CD4-positive, alpha-beta T cell treated with Interleukin-15 for 4 hours (primary cell): Measurements from ENCODE around the gene NT5C1B.

Source experiments
- DNase-seq: peaks from one replicate; pipeline ENCODE4 v3.0.0-alpha.2; 2020; ENCODE audit warnings: low spot score

Gene NT5C1B

DNA sequence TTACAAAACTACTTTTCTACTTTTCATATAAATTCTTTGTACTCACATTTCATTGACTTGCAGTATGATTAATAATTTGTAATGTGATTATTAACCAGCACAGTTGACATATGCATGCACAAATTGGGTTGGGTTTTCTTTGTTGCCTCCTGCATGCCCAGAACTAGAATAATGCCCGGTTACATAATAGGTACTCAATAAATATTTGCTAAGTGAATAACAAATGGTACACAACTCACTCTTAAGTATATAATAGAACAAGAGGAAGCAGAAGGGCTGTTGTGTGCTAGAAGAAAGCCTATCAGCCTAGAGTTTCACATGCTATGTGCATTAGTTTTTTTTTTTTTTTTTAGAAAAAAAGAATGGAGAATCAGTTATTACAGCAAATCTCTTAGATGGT, 38.2 kb downstream of the NT5C1B start:
- no peak for DNase-seq

DNA sequence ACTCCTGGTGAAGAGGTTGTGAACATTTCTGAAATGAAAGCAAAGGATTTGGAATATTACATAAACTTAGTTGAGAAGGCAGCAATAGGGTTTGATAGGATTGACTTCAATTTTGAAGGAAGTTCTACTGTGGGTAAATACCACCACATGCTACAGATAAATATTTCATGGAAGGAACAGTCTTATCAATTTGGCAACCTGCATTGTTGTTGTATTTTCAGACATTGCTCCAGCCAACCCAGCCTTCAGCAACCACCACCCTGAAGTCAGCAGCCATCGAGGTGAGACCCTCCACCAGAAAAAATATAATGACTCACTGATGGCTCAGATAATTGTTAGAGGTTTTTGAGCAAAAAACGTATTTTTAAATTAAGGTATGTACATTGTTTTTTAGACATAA, 38.9 kb downstream of the NT5C1B start:
- DNase-seq = no peak

DNA sequence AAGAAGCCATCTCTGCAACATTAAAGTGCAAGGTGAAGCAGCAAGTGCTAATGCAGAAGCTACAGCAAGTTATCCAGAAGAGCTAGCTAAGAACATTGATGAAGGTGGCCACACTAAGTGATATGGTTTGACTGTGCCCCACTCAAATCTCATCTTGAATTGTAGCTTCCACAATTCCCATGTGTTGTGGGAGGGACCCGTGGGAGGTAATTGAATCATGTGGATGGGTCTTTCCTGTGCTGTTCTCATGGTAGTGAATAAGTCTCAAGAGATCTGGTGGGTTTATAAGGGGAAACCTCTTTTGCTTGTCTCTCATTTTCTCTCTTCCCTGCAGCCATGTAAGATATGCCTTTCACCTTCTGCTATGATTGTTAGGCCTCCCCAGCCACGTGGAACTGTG, 40.3 kb downstream of the NT5C1B start:
- DNase-seq = no peak

DNA sequence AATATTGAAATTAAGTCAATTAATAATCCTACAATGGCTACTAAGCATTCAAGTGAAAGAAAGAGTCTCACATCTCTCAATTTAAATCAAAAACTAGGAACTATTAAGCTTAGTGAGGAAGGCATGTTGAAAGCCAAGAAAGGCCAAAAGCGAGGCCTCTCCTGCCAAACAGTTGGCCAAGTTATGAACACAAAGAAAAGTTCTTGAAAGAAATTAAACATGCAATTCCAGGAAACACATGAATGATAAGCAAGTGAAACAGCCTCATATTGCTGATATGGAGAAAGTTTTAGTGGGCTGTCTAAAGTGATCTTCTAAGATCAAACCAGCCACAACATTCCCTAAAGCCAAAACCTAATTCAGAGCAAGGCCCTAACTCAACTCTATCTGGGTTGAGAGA, 40.7 kb downstream of the NT5C1B start:
- DNase-seq = no peak

DNA sequence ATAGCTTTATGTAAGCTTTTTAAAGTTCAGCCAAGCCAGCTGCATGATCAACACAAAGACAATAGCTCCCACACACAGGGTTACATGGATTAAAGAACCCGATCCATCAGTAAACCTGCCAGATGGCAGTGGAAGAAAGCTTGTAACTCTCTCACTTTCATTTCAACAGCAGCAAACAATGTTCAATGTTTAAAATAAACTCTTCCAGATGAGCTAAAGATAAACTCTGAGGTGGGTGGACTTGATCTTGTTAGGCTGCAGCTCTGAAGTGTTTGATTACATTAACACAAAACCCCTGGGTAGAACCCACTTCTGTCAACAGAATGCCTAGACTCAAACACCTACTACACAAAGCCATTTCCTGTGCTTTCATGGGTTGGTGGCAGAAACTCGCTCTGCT, 42.8 kb downstream of the NT5C1B start:
- no peak for DNase-seq

DNA sequence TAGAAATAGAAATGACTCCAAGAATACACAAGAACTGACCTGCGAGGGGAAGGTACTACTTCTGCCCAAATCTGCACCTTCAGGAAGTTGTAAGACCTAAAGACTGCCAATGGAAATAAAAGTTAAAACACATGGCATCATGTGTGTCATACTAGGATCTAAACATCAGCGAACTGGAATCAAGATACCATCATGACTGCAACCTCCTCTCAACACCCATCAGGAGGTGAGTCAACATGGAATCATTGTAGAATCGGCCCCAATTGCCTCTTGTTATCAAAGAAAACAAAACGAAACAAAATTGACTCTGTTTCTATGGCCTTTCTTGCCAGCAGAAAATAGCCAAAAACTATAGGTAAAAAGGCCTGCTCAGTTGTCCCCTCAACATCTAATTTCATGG, 44.0 kb downstream of the NT5C1B start:
- DNase-seq = no peak

DNA sequence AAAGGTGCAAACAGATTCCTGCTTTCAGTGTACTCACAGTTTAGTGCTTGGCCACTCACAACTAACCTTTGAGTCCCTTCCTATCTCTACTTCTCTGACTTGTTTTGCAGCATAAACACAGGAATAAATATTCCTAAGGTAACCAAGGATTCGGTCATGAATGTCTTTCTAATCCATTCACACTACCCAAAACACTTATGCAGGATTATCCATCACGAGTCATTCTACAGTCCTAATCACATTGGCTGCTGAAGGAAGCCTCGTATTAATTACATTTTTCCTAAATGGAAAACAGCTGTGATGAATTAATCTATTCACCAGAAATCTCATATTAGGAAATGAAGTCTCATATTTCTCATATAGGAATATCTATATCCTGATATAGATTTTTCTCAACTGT, 45.2 kb downstream of the NT5C1B start:
- DNase-seq = no peak

DNA sequence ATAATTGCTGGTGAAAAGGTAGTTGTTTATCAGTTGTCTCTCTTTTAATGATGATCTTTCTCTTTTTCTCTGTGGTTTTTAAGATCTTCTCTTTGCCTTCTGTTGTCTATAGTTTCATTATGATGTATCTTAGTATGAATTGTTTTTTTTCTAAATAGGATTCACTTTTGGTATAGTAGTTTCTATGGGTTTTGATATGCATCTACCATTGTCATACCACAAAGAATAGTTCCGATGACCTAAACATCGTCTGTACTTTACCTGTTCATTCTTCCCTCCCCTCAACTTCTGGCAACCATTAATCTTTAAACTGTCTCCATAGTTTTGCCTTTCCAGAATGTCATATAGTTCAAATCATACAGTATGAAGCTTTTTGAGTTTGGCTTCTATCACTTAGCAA, 48.5 kb downstream of the NT5C1B start:
- no peak for DNase-seq

DNA sequence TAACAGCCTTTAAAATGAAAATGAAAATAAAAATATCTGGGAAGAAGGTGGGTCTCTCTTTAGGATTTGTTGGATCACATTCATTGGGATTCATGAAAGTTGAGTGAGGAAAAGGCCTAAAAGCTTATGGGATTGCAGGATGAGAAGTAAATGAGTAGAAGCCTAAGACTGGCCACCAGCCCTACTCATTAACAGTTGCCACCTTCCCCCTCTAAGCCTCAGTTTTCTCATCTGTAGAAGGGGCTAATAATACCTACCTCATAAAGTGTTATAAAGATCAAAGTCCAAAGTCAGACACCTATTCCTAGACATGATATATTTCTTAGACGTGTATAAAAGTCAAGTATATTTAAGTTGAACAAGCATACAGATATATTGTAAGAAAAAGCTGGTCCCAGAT, 52.7 kb downstream of the NT5C1B start:
- DNase-seq = no peak

DNA sequence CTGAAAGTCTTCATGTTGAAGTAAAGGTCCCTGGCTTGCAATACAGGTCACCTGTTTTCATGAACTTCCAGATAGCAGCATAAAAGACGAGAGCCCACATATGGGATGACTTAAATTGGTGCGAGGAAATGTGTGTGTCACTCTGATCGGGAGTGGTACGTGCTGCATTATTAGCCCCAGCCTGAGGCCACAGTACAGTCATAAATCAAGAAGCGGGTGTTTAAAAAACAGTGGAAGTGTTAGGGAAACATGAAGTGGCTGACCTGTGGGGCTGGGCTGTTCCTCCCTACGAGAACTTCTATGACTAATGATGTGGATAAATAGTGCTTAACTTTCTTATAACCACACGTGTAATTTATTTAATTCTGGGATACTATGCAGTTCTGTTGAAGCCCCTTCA, 53.3 kb downstream of the NT5C1B start:
- DNase-seq = no peak

DNA sequence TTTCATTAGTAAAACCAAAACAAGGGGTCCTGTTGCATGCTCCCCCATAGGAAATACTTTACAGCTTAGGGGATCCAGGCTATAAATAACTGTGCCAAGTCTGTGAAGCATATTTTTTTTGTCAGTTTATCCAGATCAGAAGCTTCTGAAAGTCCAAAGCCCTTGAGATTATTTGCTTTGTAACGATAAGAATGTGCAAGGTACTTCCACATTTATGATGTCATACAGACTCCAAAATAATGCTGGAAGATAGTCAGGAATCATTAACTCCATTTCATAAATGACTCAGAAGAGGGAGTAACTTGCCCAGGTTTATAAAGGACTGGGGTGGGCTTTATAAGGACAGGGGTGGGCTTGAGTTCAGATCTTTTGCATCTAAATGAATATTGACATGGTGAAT, 58.2 kb downstream of the NT5C1B start:
- DNase-seq = no peak

DNA sequence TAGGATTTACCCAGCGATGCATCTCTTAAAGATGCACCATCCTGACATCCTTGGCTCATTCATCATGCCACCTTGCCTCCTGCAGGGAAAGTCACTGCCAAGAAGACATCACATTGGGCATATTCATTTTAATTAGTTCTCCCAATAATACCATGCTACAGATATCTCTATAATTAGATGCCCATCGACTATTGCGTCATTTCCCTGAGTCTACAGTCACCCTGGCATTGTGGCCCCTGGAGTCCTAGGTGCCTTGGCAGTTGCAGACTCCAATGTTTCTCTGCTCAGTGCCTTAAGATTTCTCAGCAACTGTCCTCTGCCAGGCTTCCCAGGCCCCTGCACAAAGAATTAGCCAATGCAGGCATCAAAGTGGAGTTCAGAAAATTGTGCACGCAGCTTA, 61.5 kb downstream of the NT5C1B start:
- DNase-seq = no peak

DNA sequence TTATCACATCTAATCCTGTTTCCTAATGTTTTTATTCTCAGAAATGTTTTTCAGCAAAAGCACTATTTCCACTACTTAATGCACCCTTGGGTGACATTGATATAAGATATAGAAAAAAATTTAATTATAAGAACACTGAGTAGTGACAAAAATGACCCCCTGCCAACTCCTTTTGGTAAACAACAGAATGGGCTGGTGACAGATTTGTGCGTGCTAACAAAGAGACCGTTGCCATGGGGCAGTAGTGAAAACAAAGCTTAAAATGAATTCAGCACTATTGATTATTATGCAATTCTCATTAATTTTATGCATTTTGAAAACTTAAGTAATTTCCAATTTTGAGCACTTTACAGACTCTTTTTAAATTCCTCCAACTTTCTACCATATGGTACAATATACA, 62.0 kb downstream of the NT5C1B start:
- no peak for DNase-seq

DNA sequence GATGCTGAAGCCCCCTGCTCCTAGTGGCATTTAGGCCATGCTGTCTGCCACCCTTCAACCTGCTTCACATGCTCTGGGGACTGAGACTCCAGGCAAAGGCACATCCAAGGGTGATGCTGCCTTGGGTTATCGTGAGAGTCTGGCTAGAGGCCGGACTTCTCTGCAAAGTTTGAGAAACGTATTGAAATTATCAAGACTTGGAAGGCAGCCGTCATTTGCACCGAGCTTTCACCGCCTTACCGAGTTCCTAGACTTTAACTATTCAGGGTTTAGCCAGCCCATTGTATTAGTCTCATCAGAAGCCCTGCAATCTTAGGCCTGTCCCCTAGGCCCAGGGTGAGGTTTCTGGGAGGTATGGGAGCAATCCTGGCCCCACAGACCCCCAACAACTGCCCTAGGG, 62.9 kb downstream of the NT5C1B start:
- DNase-seq = no peak

DNA sequence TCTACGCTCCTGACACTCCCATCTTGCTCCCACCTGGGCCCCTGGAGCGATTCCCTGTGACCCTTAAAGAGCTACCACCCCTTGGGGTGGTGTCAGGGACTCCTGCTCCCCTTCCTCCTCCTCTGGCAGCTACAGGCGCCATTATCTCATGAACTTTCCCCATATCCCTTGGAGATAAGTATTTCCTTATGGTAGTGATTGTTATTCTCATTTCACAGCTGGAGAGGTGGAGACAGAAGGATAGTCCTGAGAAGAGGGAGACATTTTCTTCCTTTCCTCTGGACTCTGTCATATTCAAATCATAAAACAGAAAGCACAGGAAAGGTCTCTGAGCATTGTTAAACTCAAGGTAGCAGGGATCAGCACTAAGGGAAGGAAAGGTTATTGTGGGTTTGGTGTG, 63.5 kb downstream of the NT5C1B start:
- no peak for DNase-seq

DNA sequence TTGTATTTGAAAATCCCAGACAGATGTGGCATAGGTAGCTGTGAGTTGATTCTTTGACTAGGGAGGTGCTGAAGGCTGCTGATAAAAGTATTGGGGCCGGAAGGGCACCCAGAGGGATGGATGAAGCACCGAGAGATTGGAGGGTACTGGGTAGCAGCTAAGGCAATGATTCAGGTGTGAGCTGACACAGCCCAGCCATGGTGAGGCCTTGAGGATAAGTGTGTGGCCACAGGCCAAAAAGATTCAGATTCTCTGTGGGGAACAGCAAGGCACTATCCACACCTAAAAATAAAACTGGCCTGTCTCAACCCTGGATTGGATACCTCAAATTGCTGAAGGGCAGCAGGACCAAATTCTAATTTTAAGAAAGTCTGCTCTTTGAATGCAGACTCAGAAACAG, 64.1 kb downstream of the NT5C1B start:
- DNase-seq = no peak

DNA sequence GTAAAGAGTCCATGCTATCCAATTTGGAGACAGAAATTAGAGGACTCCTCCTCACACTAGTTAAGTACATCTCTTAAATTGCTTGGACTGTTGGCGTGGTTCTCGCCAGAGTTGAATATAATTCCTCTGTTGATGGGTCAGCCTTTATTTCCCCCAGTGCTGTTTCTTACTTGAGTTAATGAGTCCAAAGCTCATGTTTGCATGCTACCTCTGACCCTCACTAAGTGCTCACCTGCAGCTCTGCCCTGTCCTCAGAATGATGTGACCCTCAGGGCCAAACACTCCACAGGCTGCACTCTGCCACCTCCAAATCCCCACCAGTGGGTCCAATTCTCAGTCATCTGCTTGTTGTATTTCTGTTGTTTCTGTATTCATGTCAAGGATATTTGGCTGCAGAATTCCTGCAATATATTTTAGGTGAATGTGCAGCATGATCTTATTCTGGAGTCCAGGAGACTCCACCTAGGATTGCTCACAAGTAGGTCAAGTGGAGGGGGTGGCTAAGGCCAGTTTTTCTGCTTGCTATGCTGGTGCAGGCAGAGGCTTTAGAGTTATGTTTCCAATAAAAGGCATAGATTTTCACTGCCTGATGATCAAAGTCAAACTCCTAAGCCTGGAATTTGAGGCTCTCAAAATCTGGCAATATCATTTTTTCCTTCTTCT, 66.8 kb downstream of the NT5C1B start:
- DNase-seq = no peak

DNA sequence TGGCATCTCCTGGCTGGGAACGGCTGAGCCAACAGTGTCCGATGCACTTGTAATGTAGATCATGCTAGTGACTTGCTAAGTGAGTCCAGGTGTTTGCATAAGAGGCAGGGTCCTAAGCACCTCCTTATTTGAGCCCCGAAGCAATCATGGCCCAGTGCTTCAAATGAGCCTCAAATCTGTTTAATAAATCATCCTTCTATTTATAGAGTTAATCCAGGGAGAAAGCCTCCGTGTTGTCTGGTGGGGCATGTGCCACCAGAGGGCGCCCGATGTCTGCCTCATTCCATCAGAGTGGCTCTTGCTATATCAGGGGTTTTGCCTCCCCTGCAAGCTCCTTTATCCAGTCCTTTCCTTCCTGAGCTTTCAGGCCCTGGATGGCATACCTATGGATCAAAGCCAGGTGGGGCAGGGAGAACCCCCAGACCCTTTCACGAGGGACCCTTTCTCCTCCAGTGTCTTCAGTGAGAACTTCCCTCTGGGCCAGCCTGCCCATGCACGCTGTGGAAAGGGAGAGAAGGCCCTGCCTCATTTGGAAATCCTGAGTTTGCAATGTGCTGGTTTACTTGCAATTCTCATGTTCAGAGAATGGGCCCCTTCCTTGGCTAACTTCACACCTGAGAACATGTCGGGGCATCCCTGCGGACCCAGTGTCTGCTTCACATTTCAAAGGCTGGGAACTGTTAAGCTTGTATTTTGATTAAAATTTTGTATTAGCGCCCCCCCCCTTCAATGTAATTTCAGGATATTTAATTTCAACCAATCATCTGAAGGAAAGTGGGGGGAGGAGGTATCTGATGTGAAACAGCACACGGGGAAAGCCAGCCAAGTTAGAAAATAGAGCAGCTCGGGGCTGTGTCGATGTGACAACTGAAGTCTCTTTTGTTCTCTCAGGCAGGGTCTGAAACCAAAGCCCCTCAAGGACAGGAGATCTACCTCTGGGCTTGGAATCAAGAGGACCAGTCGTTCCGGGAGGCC, 68.6 kb downstream of the NT5C1B start:
- DNase-seq = peak; percentile 66

DNA sequence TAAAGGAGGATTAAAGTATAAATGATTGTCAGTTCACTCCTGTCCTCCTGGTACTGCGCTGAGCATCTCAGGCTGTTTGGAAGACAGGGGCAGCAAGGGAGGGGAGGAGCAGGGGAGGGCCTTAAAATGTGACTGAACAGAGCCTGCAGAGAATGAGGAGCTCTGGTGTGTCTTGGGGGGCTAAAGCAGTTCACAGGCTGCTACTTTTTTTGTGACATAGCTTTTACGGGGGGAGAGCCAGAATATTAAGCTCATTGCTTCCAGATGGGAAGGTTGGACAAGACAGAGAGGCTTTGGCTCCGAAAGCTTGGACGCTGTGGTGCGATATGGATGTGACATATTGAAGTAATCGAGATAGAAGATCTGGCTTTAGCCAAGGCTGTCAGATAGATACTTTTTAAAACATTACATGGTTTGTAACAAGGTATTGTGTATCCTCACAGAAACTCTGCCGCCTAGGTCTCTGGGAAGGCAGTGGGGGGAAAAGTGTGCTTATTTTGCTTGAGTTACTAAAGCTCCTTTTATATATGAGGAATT, 69.4 kb downstream of the NT5C1B start:
- no peak for DNase-seq

DNA sequence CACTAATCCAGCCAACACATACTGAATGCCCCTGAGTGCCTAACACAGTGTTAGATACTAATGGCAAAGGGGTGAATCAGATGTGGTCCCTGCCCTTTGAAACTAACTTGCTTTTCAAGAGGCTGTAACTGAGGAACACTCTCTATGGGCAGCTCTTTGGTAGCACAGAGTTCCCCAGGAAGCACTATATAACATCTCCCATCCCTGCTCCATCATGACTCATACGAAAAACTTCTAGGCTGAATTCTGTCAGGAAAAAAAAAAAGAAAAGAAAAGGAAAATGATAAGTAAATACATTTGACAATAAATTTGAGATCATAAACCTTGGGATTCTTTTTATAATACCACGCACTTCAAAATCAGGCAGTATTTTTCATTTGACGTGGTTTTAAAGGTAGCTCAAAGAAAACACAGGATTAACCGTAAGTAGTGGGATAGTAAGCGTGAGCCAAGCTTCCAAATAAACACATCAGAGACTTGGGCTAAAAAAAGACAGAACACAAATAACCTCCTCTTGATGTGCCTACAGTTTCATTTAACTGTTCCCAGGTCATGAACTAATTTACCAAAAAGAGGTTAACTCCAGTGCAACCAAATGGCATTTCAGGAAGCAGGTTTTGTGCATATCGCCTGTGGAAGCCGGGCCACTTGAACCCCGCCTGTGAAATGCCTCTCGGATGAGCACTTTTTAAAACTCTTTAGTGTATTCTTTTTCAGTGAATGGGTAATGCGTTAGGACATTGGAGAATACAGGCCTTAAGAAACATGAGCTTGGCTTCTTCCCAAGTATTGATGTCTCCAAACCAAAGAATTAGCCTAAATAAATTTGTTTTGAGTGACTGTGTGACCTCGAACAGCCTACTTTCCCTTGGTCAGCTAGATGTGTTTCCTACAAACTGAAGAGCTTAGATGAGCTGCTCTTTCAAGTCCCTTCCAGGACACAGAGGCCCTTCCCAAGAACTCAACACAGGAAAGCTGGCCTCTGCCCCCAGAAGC, 71.0 kb downstream of the NT5C1B start:
- no peak for DNase-seq

DNA sequence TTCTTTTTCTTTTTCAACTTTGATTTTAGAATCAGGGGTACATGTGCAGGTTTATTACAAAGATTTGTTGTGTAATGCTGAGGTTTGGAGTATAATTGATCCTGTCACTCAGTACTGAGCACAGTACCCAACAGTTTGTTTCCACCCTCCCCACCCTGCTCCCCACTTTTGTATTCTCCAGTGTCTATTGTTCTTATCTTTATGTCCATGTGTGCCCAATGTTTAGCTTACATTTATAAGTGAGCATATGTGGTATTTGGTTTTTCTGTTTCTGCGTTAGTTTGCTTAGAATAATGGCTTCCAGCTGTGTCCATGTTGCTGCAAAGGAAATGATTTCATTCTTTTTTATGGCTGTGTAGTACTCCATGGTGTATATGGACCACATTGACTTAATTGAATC, 72.0 kb downstream of the NT5C1B start:
- no peak for DNase-seq

DNA sequence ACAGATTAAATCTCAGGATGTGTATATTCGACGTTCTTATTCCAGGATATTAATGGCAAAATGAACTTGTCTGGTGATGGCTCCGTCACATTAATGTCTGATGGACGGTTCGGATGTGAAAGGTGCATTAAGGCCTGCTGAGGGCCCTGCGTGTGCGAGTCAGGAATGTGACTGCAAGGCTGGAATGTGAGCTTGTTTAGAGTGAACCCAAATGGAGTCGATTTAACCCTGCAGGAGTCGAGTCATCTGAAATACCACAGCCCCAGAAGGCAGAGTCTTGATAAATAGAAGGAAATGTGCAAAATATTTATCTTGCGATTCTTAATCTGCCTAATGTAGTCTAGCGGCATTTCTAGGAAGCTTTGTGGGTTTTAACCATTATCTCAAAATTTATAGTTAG, 73.3 kb downstream of the NT5C1B start:
- DNase-seq = no peak
